Psoas muscle (tissue), 8 donors: ENCODE results near the gene PANK2. TPM values are rescaled to one million over a fixed set of nuclear protein-coding genes. Genes with fewer than 3 reads are reported as not detected.
"Not testable (repeated sequence)": the region's sequence is repeated elsewhere in the genome, so short reads cannot be mapped to it uniquely, and the experiment has no call there.

Experiments used
- ATAC-seq, 4 donors: fragments of 200-7000 bp; cut with Tn5 transposase; one replicate each; pipeline ENCODE4 v1.9.1; 2020; ENCODE audit warnings: moderate library complexity in 3 of 4, mild to moderate bottlenecking in 2 of 4
- DNase-seq, 2 donors: peaks; one replicate each; pipeline ENCODE4 v3.0.0-alpha.2; 2020
- H3K27ac ChIP-seq: fragments of 200-600 bp; one replicate; pipeline ENCODE4 v1.8.0; 2022
- H3K27me3 ChIP-seq, 3 donors: fragments of 200-600 bp in 1 of 3; one replicate each; pipeline versions ENCODE4 v1.6.1 to v1.8.0; 2013 to 2022; ENCODE audit warnings: low read length in 2 of 3, mild to moderate bottlenecking in 2 of 3, moderate library complexity in 1 of 3; ENCODE audit not compliant: insufficient read depth in 3 of 3
- H3K36me3 ChIP-seq, 2 donors: fragments of 200-600 bp in 1 of 2; one replicate each; pipeline versions ENCODE4 v1.6.1 to v1.8.0; 2013 to 2022; ENCODE audit warnings: low read depth in 1 of 2, mild to moderate bottlenecking in 1 of 2, moderate library complexity in 1 of 2; ENCODE audit not compliant: insufficient read depth in 1 of 2
- H3K4me1 ChIP-seq: fragments of 200-600 bp; one replicate; pipeline ENCODE4 v1.8.0; 2022
- H3K4me3 ChIP-seq: fragments of 200-600 bp; one replicate; pipeline ENCODE4 v1.8.0; 2022; ENCODE audit warnings: mild to moderate bottlenecking
- H3K9me3 ChIP-seq: fragments of 200-600 bp; one replicate; pipeline ENCODE4 v1.8.0; 2022
- WGBS, 3 donors: extraction: QIAGEN DNeasy Blood & Tissue Kit; methylation state at CpG; one replicate each; pipeline versions ENCODE4 v1.1.6 to v1.1.7; 2013; 5-methylcytosine and 5-hydroxymethylcytosine counted together
- intact Hi-C, 2 donors: fragments of 100-400 bp; cut with DNase I; formaldehyde crosslinking; loops; one replicate each; pipeline versions ENCODE4 v1.11.0 to v1.14.2; 2022
- polyA plus RNA-seq, 3 donors: library from polyadenylated mRNA; stranded (reverse); fragments of 200-250 nt; gene quantifications; one replicate each; pipeline ENCODE4 v1.2.3, GENCODE V29; 2013
- total RNA-seq, 4 donors: library from RNA; stranded (reverse); fragmentation: NEBNext Ultra II Directional in 2 of 4; extraction: Animal tissue kit (Norgen Biotek cat#: 25700) in 2 of 4; gene quantifications; one replicate each; pipeline versions ENCODE4 v1.2.1 to v1.2.4, GENCODE V29; 2021 to 2023
- TF ChIP-seq, protein P1 (sequence below): fragments of 200-600 bp; IDR thresholded peaks from one replicate; pipeline ENCODE4 v1.8.0; 2022; ENCODE audit warnings: antibody characterized with exemption
- donor health status: healthy with polysubstance abuse.
- donor health status: DM: no; HTN: no; CAD: no; lungs with moderate emphysema.
- donor health status: Bipolar disorder and iron deficiency.
- donor health status: healthy.
- donor health status: DM: yes; HTN: yes; CAD: no.
- donor health status: DM: no; HTN: no; CAD: no.
- donor health status: DM: no; HTN: no; CAD: no.
- donor health status: DM: yes; HTN: yes; CAD: no.

PANK2 gene
- total and polyA plus RNA-seq, 7 donors: 9.7 to 32.9 (median 18.6) TPM

DNA sequence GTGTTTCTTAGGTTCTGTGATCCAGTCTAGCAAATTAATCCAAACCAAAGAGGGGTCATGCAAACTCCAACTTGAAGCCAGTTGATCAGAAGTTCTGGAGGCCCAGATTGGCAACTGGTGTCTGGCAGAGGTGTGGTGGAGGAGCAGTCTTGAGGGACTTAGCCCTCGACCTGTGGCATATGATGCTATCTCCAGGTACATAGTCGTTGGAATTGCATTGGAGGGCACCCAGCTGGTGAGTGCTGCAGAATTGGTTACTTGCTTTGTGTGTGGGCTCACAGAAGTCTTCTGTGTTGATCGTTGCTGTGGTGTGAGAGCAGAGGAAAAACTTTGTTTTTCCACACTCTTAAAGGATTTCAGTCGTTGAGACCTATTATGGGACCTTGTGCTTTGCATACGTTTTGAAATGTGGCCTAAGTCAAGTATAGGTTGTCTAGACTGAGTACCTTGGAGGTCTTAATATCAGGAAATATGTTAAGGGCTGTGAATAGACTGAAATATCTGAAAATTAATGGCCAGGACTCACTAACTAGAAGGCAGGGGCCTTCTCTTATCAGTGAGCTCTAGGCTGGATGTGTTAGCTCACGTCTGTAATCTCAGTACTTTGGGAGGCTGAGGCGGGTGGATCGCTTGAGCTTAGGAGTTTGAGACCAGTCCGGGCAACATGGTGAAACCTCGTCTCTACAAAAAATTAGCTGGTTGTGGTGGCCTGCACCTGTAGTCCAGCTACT is 7.8 kb downstream of the PANK2 start:
- intact Hi-C loops: no loop called here
- 72 to 83% (median 77%) methylated on average over 10 of the region's 10 CpGs for WGBS, 3 donors
- TF ChIP-seq, protein P1, sequence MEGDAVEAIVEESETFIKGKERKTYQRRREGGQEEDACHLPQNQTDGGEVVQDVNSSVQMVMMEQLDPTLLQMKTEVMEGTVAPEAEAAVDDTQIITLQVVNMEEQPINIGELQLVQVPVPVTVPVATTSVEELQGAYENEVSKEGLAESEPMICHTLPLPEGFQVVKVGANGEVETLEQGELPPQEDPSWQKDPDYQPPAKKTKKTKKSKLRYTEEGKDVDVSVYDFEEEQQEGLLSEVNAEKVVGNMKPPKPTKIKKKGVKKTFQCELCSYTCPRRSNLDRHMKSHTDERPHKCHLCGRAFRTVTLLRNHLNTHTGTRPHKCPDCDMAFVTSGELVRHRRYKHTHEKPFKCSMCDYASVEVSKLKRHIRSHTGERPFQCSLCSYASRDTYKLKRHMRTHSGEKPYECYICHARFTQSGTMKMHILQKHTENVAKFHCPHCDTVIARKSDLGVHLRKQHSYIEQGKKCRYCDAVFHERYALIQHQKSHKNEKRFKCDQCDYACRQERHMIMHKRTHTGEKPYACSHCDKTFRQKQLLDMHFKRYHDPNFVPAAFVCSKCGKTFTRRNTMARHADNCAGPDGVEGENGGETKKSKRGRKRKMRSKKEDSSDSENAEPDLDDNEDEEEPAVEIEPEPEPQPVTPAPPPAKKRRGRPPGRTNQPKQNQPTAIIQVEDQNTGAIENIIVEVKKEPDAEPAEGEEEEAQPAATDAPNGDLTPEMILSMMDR: no peak
- ATAC-seq (no peak), DNase-seq (no peak)
- Histone ChIP-seq H3K27ac (no peak overlapping the region), H3K4me1 (peaks cover 22% of the 10 kb centered on the region), H3K4me3 (no peak overlapping the region), H3K9me3 (no peaks in the 10 kb centered on the region), H3K36me3 (no peaks in the 10 kb centered on the region), H3K27me3 (no peaks in the 10 kb centered on the region)

DNA sequence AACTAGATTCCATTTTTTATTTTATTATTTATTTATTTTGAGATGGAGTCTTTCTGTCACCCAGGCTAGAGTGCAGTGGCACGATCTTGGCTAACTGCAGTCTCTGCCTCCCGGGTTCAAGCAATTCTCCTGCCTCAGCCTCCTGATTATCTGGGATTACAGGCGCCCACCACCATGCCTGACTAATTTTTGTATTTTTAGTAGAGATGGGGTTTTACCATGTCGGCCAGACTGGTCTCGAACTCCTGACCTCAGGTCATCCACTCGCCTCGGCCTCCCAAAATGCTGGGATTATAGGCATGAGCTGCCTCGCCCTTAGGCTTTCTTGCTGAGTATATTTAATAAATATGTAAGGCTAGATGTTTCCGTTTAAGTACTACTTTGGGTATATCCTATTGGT is 9.0 kb downstream of the PANK2 start:
- WGBS, 3 donors: 84 to 87% (median 86%) methylated on average over 9 of the region's 9 CpGs
- H3K4me3 ChIP-seq, ATAC-seq, intact Hi-C loops, H3K27me3 ChIP-seq, DNase-seq, H3K9me3 ChIP-seq, H3K27ac ChIP-seq, H3K36me3 ChIP-seq: not testable (repeated sequence)
- H3K4me1 ChIP-seq: peaks cover 10% of the 10 kb centered on the region

DNA sequence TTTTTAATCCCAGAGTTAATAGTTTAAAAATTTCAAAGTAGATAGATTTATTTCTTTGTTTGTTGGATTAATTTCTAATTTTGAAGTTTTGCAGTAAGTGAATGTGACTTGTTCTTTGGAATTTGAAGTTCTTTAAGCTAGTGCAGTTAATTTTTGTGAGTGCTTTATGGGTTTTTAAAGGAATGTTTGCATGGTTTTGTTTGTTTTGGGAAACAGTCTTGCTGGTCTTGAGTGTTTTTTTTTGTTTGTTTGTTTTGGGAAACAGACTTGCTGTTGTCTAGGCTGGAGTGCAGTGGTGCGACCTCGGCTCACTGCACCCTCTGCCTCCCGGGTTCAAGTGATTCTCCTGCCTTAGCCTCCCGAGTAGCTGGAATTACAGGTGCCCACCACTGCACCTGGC is 9.5 kb downstream of the PANK2 start:
- Histone ChIP-seq H3K9me3 (no peaks in the 10 kb centered on the region), H3K4me3 (no peak overlapping the region), H3K27ac (no peak overlapping the region), H3K4me1 (peaks cover 6% of the 10 kb centered on the region), H3K27me3 (no peaks in the 10 kb centered on the region), H3K36me3 (no peaks in the 10 kb centered on the region)
- ATAC-seq (no peak), DNase-seq (no peak)
- TF ChIP-seq, protein P1: no peak
- intact Hi-C loops: no loop called here
- 72 to 74% (median 73%) methylated on average over 4 of the region's 4 CpGs for WGBS, 3 donors

DNA sequence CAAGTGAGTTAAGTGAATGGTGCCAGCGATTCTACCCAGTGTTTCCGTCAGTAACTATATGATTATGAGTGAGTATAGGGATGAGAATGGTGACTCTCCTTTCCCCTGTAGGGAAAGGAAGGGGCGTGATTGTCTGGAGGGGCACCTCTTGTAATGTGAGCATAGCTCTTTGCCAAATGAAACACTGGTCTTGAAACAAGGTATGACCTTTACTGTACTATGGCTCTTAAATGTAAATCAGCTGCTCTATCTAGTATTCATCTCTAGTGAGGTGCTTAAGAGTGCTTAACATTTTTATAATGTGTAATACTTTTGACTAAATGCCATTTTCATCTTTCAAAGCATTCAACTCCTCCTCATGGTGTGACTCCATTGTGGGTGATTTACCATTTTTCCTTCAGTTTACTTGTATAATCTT is 11.0 kb downstream of the PANK2 start:
- ATAC-seq: no peak
- H3K27ac ChIP-seq: no peak overlapping the region
- H3K27me3 ChIP-seq: no peaks in the 10 kb centered on the region
- no peak for DNase-seq
- no peaks in the 10 kb centered on the region for H3K36me3 ChIP-seq
- no peaks in the 10 kb centered on the region for H3K9me3 ChIP-seq
- TF ChIP-seq, protein P1: no peak
- 80 to 87% (median 84%) methylated on average over 3 of the region's 3 CpGs for WGBS, 3 donors
- intact Hi-C loops: no loop called here
- H3K4me1 ChIP-seq: peaks cover 12% of the 10 kb centered on the region
- no peak overlapping the region for H3K4me3 ChIP-seq

DNA sequence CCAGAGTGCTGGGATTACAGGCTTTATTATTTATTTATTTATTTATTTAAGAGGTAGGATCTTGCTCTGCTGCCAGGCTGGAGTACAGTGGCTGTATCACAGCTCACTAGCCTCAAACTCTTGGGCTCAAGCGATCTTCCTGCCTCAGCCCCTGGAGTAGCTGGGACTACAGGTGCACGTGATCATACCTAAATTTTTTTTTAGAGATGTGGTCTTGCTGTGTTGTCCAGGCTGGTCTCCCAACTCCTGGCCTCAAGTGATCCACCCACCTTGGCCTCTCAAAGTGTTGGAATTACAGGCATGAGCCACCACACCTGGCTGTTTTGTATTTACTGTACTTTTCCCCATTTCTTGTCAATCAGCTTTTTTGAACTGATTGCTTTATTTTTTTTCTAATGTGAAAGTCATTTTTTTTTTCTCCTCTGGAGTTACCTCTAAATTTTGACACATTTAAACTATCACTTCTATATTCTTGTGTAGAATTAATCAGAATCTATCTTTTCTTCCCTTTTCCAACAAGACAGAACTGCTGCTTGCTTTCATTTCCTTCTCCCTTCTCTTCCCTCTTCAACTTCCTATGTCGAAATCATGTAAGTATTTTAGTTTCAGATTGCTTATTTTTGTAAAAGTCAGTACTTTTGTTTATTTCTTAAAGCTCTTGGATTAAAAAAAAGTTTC is 12.0 kb downstream of the PANK2 start:
- peaks cover 8% of the 10 kb centered on the region for H3K4me1 ChIP-seq
- no peaks in the 10 kb centered on the region for H3K27me3 ChIP-seq
- WGBS, 3 donors: 76 to 82% (median 79%) methylated on average over 3 of the region's 3 CpGs
- TF ChIP-seq, protein P1: no peak
- H3K27ac ChIP-seq: no peak overlapping the region
- intact Hi-C loops: no loop called here
- no peak for ATAC-seq
- no peak for DNase-seq
- H3K36me3 ChIP-seq: no peaks in the 10 kb centered on the region
- no peaks in the 10 kb centered on the region for H3K9me3 ChIP-seq
- no peak overlapping the region for H3K4me3 ChIP-seq
